HepG2 (cell line): Measurements from ENCODE around the gene AP3B1. TPM values are rescaled to one million over a fixed set of nuclear protein-coding genes. Genes with fewer than 3 reads are reported as not detected.
"Not testable (repeated sequence)": the region's sequence is repeated elsewhere in the genome, so short reads cannot be mapped to it uniquely, and the experiment has no call there.

Source experiments
- ATAC-seq: fragments of 200-7000 bp; cut with Tn5 transposase; 3 replicates; pipeline ENCODE4 v1.9.1; 2020; ENCODE audit warnings: mild to moderate bottlenecking, moderate library complexity
- BruUV-seq: library from RNA; stranded (reverse); fragments of 400-500 nt; replicated peaks from 2 replicates; lab custom pipeline; 2021; lab: Mats Ljungman, UMichigan
- CTCF ChIA-PET: fragments of 300-600 bp; formaldehyde crosslinking; extraction: SDS; loops from one replicate; lab custom pipeline; 2021; ENCODE audit warnings: low total read pairs, inconsistent platforms, low intra/inter-chr PET ratio; lab: Yijun Ruan, JAX
- POLR2A ChIA-PET: fragments of 350-600 bp; sonication (Branson Sonifier 250); formaldehyde crosslinking; loops from one replicate; lab custom pipeline; 2020; ENCODE audit warnings: antibody characterized with exemption, inconsistent platforms; lab: Yijun Ruan, JAX
- DNase-seq: peaks from one replicate; pipeline ENCODE4 v3.0.0-alpha.2; 2015; ENCODE audit warnings: low spot score
- FAIRE-seq: peaks from 3 replicates; lab custom pipeline; 2011; peaks lifted over from hg19 to GRCh38; lab: Jason Lieb, UNC
- H2AFZ ChIP-seq: one replicate; pipeline ENCODE4 v1.6.1; 2011; ENCODE audit warnings: low read length, inconsistent platforms
- H3K27ac ChIP-seq: fragments of 300-600 bp; 3 replicates; pipeline ENCODE4 v1.8.0; 2011; ENCODE audit warnings: mixed run types, mild to moderate bottlenecking, mixed read lengths, low read length, inconsistent platforms; ENCODE audit not compliant: insufficient read depth; ENCODE audit errors: extremely low read length
- H3K27me3 ChIP-seq, 2 experiments: fragments of 200-600 bp in 1 of 2; 2 replicates in 1 of 2; 3 replicates in 1 of 2; pipeline versions ENCODE4 v1.6.0 to v1.8.0; 2011; ENCODE audit warnings: low read length in 2 of 2, mild to moderate bottlenecking in 2 of 2, moderate library complexity in 2 of 2, inconsistent platforms in 1 of 2; ENCODE audit not compliant: insufficient read depth in 2 of 2, control insufficient read depth in 1 of 2
- H3K36me3 ChIP-seq, 2 experiments: fragments of 200-600 bp in 1 of 2; replicated peaks in 1 of 2; 2 replicates in 1 of 2; 3 replicates in 1 of 2; pipeline versions ENCODE4 v1.5.1 to v1.8.0; 2011; ENCODE audit warnings: low read length in 2 of 2, inconsistent platforms in 1 of 2; ENCODE audit not compliant: insufficient read depth in 2 of 2, control insufficient read depth in 1 of 2
- H3K4me1 ChIP-seq: 2 replicates; pipeline ENCODE4 v1.5.1; 2012; ENCODE audit warnings: low read length, inconsistent platforms; ENCODE audit not compliant: insufficient read depth
- H3K4me2 ChIP-seq: 2 replicates; pipeline ENCODE4 v1.6.0; 2011; ENCODE audit warnings: low read depth, low read length, inconsistent platforms
- H3K4me3 ChIP-seq, 3 experiments: fragments of 200-600 bp in 1 of 3; sonication (generic), shearing (Covaris generic) in 1 of 3; replicated peaks in 1 of 3; 2 replicates each; pipeline ENCODE4 v1.5.1; 2011 to 2016; ENCODE audit warnings: low read length in 3 of 3, inconsistent platforms in 2 of 3, low read depth in 2 of 3, mild to moderate bottlenecking in 2 of 3, control low read depth in 1 of 3, mixed read lengths in 1 of 3; ENCODE audit not compliant: insufficient read depth in 1 of 3
- H3K79me2 ChIP-seq: one replicate; pipeline ENCODE4 v1.6.1; 2011; ENCODE audit warnings: low read length, inconsistent platforms; ENCODE audit not compliant: insufficient read depth
- H3K9ac ChIP-seq: 2 replicates; pipeline ENCODE4 v1.6.0; 2011; ENCODE audit warnings: mild to moderate bottlenecking, low read depth, low read length, inconsistent platforms; ENCODE audit not compliant: insufficient read depth
- H3K9me3 ChIP-seq: 2 replicates; pipeline ENCODE4 v1.5.1; 2012; ENCODE audit warnings: mild to moderate bottlenecking, low read length
- H4K20me1 ChIP-seq: 2 replicates; pipeline ENCODE4 v1.6.0; 2011; ENCODE audit warnings: inconsistent platforms, mild to moderate bottlenecking, low read length, moderate library complexity; ENCODE audit not compliant: insufficient read depth
- CTCF ChIP-seq: sonication (generic); formaldehyde crosslinking; IDR thresholded peaks from 2 replicates; pipeline ENCODE4 v1.5.0; 2020; ENCODE audit warnings: mild to moderate bottlenecking, missing genetic modification reagents, moderate library complexity
- ELF3 ChIP-seq: IDR thresholded peaks from 2 replicates; pipeline ENCODE4 v1.6.1; 2016; ENCODE audit warnings: missing genetic modification reagents, missing compliant biosample characterization
- PHF8 ChIP-seq: sonication (generic); formaldehyde crosslinking; IDR thresholded peaks from 2 replicates; pipeline ENCODE4 v1.5.0; 2020; ENCODE audit warnings: missing genetic modification reagents
- RAD21 ChIP-seq: fragments of 450-650 bp; formaldehyde crosslinking; IDR thresholded peaks from 2 replicates; pipeline ENCODE4 v1.5.0; 2020; ENCODE audit warnings: mild to moderate bottlenecking
- STAG1 ChIP-seq: sonication (generic); formaldehyde crosslinking; IDR thresholded peaks from 2 replicates; pipeline ENCODE4 v1.4.0; 2020; ENCODE audit warnings: missing genetic modification reagents
- TIGD3 ChIP-seq: sonication (generic); formaldehyde crosslinking; IDR thresholded peaks from 2 replicates; pipeline ENCODE4 v1.5.1; 2020; ENCODE audit warnings: mild to moderate bottlenecking, missing genetic modification reagents, borderline replicate concordance
- ZNF317 ChIP-seq: sonication (generic); formaldehyde crosslinking; IDR thresholded peaks from 2 replicates; pipeline ENCODE4 v1.5.0; 2020; ENCODE audit warnings: mild to moderate bottlenecking, missing genetic modification reagents
- ZNF543 ChIP-seq: sonication (generic); formaldehyde crosslinking; IDR thresholded peaks from 2 replicates; pipeline ENCODE4 v1.4.0; 2020; ENCODE audit warnings: mild to moderate bottlenecking, missing genetic modification reagents
- WGBS: methylation state at CpG from one replicate; pipeline ENCODE4 v1.1.6; 2017; ENCODE audit warnings: low lambda C conversion rate; 5-methylcytosine and 5-hydroxymethylcytosine counted together
- in situ Hi-C: cut with HindIII; loops from 2 replicates; pipeline ENCODE4 v1.10.0; 2017; ENCODE audit warnings: low pct_unique_long_range_greater_than_20kb; ENCODE audit not compliant: extremely low pct_ligation_motif_present
- intact Hi-C: fragments of 100-400 bp; cut with micrococcal nuclease; formaldehyde crosslinking; loops from one replicate; pipeline ENCODE4 v1.10.0; 2022; ENCODE audit not compliant: unreplicated experiment
- polyA plus RNA-seq, 8 experiments: library from polyadenylated mRNA; depleted of rRNA in 3 of 8; stranded (reverse) in 7 of 8; unstranded in 1 of 8; fragments of >200 nt; fragmentation: Illumina TruSeq in 4 of 8; extraction: Trizol in 4 of 8; gene quantifications; 2 replicates each; pipeline versions ENCODE4 v1.2.1 to v1.2.3, GENCODE V29; 2011 to 2016; ENCODE audit warnings: low read depth in 4 of 8, missing spikeins in 1 of 8, mixed read lengths in 1 of 8; ENCODE audit not compliant: insufficient read depth in 1 of 8
- total RNA-seq, 5 experiments: library from RNA; depleted of rRNA; stranded (reverse); fragments of >200 nt; fragmentation: Illumina TruSeq; extraction: Trizol; gene quantifications; 2 replicates each; pipeline ENCODE4 v1.2.3, GENCODE V29; 2016; ENCODE audit warnings: low read depth in 1 of 5
- TF ChIP-seq, protein P1 (sequence below): sonication (generic); formaldehyde crosslinking; IDR thresholded peaks from 2 replicates; pipeline ENCODE4 v1.4.0; 2020; ENCODE audit warnings: missing genetic modification reagents, borderline replicate concordance
- TF ChIP-seq, protein P2 (sequence below): sonication (generic); formaldehyde crosslinking; IDR thresholded peaks from 2 replicates; pipeline ENCODE4 v1.4.0; 2020; ENCODE audit warnings: mild to moderate bottlenecking, missing genetic modification reagents

AP3B1 gene
- total and polyA plus RNA-seq, 2 of the 13 experiments (the other 11 are each of a cell fraction or from before 2014, with no cell fraction given) = 37.7 to 51.2 TPM

DNA sequence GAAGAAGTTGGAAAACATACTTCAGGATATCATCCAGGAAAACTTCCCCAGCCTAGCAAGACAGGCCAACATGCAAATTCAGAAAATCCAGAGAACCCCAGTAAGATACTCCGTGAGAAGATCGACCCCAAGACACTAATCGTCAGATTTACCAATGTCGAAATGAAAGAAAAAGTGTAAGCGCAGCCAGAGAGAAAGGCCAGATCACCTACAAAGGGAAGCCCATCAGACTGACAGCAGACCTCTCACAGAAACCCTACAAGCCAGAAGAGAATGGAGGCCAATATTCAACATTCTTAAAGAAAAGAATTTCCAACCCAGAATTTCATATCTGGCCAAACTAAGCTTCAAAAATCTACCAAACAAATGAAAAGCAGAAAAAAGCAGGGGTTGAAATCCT, 227.8 kb downstream of the AP3B1 start:
- H4K20me1 ChIP-seq, DNase-seq, H3K4me3 ChIP-seq, H3K4me1 ChIP-seq, ATAC-seq, BruUV-seq, POLR2A ChIA-PET, H3K27me3 ChIP-seq, FAIRE-seq, H3K27ac ChIP-seq, H3K9ac ChIP-seq, H3K4me2 ChIP-seq, H3K9me3 ChIP-seq, CTCF ChIA-PET, in situ Hi-C loops, H3K79me2 ChIP-seq, H3K36me3 ChIP-seq, intact Hi-C loops, H2AFZ ChIP-seq: not testable (repeated sequence)
- 94% methylated on average over 5 of the region's 5 CpGs for WGBS
- TF ChIP-seq ZNF317 = peak; percentile 72

- Histone ChIP-seq H3K4me2 (no peak overlapping the region), H3K4me1 (no peaks in the 10 kb centered on the region), H3K9ac (no peak overlapping the region), H4K20me1 (no peaks in the 10 kb centered on the region), H3K79me2 (no peaks in the 10 kb centered on the region), H2AFZ (no peak overlapping the region), H3K27me3 (no peaks in the 10 kb centered on the region), H3K4me3 (no peak overlapping the region), H3K9me3 (no peaks in the 10 kb centered on the region), H3K27ac (no peak overlapping the region), H3K36me3 (no peaks in the 10 kb centered on the region)
- ChIA-PET CTCF (no interaction called here), POLR2A (no interaction called here)
- ATAC-seq (peak; percentile 66), FAIRE-seq (no peak), DNase-seq (no peak)
- TF ChIP-seq ZNF543 (CRISPR knock-in tag) (no peak), ELF3 (no peak), CTCF (CRISPR knock-in tag) (peak; percentile 36), TIGD3 (CRISPR knock-in tag) (no peak), STAG1 (CRISPR knock-in tag) (peak; percentile 28; the same call in 1 of the 2 replicates), PHF8 (CRISPR knock-in tag) (no peak), RAD21 (CRISPR knock-in tag) (no peak)
- TF ChIP-seq, protein P1, sequence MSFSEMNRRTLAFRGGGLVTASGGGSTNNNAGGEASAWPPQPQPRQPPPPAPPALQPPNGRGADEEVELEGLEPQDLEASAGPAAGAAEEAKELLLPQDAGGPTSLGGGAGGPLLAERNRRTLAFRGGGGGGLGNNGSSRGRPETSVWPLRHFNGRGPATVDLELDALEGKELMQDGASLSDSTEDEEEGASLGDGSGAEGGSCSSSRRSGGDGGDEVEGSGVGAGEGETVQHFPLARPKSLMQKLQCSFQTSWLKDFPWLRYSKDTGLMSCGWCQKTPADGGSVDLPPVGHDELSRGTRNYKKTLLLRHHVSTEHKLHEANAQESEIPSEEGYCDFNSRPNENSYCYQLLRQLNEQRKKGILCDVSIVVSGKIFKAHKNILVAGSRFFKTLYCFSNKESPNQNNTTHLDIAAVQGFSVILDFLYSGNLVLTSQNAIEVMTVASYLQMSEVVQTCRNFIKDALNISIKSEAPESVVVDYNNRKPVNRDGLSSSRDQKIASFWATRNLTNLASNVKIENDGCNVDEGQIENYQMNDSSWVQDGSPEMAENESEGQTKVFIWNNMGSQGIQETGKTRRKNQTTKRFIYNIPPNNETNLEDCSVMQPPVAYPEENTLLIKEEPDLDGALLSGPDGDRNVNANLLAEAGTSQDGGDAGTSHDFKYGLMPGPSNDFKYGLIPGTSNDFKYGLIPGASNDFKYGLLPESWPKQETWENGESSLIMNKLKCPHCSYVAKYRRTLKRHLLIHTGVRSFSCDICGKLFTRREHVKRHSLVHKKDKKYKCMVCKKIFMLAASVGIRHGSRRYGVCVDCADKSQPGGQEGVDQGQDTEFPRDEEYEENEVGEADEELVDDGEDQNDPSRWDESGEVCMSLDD (CRISPR knock-in tag) = no peak
- TF ChIP-seq, protein P2, sequence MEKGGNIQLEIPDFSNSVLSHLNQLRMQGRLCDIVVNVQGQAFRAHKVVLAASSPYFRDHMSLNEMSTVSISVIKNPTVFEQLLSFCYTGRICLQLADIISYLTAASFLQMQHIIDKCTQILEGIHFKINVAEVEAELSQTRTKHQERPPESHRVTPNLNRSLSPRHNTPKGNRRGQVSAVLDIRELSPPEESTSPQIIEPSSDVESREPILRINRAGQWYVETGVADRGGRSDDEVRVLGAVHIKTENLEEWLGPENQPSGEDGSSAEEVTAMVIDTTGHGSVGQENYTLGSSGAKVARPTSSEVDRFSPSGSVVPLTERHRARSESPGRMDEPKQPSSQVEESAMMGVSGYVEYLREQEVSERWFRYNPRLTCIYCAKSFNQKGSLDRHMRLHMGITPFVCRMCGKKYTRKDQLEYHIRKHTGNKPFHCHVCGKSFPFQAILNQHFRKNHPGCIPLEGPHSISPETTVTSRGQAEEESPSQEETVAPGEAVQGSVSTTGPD = no peak
- intact Hi-C loops = no loop called here
- in situ Hi-C loops = no loop called here
- BruUV-seq = no TSS peak
- WGBS = no CpG with 5 or more reads among the region's 5 CpGs
Observed at GRCh38 chr5:78065663-78066062, 228.8 kb downstream of the AP3B1 start.
